Measurements from ENCODE around the gene ZNF215.
"Not testable (repeated sequence)": the region's sequence is repeated elsewhere in the genome, so short reads cannot be mapped to it uniquely, and the experiment has no call there.

The ZNF215 gene

GRCh38 chr11:6932145-6932544 lies 5.9 kb downstream of the ZNF215 start:
- DNase-seq (ENCODE audit: low read depth in 1 of 2, low spot score in 1 of 2) = no peak

- no peak for DNase-seq (ENCODE audit: low read depth in 1 of 2, low spot score in 1 of 2)
These were observed 15.7 kb downstream of the ZNF215 start for GRCh38 chr11:6941970-6942369.

DNA sequence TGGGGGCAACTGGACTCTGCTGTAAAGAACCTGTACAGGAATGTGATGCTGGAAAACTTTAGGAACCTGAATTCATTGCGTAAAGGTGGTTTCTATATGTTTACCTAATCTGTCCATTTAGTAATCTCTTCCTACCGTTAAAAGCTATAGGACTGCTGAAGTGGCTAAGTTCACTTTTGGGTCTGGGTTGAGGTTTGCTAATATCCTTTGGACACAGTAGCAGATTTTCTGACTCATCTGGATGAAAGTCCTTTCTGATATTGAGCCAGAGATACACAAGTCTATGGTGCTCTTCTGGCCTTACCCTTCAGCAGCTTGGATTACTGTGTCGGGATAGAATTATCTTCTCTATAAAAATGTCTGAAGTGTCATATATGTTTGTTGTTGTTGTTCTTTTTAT lies 16.9 kb downstream of the ZNF215 start:
- no peak for DNase-seq (ENCODE audit: low read depth in 1 of 2, low spot score in 1 of 2)

DNA sequence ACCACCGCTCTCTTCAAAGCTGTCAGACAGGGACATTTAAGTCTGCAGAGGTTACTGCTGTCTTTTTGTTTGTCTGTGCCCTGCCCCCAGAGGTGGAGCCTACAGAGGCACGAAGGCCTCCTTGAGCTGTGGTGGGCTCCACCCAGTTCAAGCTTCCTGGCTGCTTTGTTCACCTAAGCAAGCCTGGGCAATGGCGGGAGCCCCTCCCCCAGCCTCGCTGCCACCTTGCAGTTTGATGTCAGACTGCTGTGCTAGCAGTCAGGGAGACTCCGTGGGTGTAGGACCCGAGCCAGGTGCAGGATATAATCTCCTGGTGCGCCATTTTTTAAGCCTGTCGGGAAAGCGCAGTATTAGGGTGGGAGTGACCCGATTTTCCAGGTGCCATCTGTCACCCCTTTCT lies 28.0 kb downstream of the ZNF215 start:
- not testable (repeated sequence) for DNase-seq (ENCODE audit: low read depth in 1 of 2, low spot score in 1 of 2)

- DNase-seq (ENCODE audit: low read depth in 1 of 2, low spot score in 1 of 2) = no peak
These were observed 35.9 kb downstream of the ZNF215 start for GRCh38 chr11:6962141-6962540.

GRCh38 chr11:6962673-6963072 lies 36.4 kb downstream of the ZNF215 start:
- no peak for DNase-seq (ENCODE audit: low read depth in 1 of 2, low spot score in 1 of 2)

DNA sequence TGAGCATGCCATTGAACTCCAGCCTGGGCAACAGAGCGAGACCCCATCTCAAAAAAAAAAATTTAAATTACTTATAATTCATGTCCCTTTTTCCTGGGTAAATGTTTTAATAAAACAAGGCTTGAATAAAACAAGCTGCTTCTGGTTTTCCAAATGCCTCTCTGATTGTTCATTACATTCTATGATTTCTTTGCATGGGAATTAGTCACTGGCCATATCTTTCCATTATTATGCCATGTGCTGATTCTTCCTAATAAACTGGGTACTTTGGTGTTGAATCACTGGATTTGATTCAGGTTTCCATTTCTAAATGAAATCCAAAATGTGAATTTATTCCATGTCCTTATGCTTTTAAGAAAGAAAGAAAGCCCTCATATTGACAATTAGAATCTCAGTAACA lies 42.6 kb downstream of the ZNF215 start:
- DNase-seq (ENCODE audit: low read depth in 1 of 2, low spot score in 1 of 2) = no peak

- DNase-seq (ENCODE audit: low read depth in 1 of 2, low spot score in 1 of 2) = not testable (repeated sequence)
These were observed 43.6 kb downstream of the ZNF215 start for GRCh38 chr11:6969854-6970253.

GRCh38 chr11:6979365-6979764 lies 53.1 kb downstream of the ZNF215 start:
- no peak for DNase-seq (ENCODE audit: low read depth in 1 of 2, low spot score in 1 of 2)

GRCh38 chr11:6986487-6986886 lies 60.3 kb downstream of the ZNF215 start:
- DNase-seq (ENCODE audit: low read depth in 1 of 2, low spot score in 1 of 2) = no peak

- DNase-seq (ENCODE audit: low read depth in 1 of 2, low spot score in 1 of 2) = no peak
These were observed 62.3 kb downstream of the ZNF215 start for GRCh38 chr11:6988506-6988905.

- DNase-seq (ENCODE audit: low read depth in 1 of 2, low spot score in 1 of 2) = no peak
These were observed 65.0 kb downstream of the ZNF215 start for GRCh38 chr11:6991227-6991626.

DNA sequence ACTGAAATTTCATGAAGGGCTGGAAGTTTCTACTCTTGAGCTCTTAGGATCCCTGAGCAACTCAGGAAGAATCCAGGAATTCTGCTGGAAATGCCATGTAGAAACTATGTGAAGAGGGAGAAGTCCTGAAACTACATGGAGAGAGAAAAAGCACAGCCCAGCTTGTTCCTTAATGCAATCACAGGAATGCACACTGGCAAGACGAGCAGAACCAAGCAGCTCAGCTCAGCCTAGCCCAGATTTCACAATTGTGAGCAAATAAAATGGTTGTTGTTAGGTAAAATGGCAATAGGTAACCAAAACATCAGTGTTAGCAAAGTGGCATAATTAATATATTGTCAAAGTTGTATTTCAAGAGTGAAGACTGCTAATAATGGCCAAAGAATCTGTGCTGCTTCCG lies 65.8 kb downstream of the ZNF215 start:
- no peak for DNase-seq (ENCODE audit: low read depth in 1 of 2, low spot score in 1 of 2)

DNA sequence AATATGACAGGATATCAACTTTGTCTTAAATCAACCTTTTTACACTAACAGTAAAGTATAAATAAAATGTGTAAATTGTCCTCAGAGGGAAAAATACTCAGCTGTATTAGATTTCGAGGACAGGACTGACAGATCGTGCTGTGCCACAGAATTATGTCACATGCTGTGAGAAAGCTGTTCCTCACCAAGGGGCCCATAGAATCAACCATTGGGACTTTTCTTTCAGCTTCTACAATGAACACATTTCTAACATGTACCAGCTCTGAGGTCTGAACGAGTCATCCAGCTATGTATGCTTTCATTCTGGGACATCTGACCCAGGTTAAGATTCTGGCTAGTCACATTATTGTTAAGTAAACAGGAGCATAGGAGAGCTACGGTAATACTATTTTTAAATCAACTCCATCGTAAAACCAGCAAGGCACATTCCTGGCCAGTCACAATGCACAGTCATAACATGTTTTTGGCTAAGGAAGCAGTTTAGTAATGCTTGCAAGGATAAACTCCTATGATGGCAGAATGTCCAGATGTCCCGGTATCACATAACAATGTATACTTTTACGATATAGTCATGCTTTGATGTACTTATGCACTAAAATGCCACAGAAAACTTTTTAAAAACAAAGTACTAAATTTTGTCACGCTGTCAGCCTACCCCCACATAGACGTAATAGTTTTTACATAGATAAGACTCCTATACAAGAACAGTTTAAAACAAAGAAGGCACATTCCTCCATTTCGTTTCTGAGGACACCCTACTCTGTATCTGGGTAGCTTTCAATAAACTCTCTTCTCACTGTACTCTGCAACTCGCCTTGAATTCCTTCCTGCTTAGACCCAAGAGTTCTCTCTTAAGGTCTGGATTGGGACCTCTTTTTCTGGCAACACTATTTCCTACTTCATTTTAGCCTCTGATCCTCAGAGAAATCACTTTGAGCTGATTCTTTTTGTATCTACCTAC lies 66.5 kb downstream of the ZNF215 start:
- no peak for DNase-seq (ENCODE audit: low read depth in 1 of 2, low spot score in 1 of 2)

DNA sequence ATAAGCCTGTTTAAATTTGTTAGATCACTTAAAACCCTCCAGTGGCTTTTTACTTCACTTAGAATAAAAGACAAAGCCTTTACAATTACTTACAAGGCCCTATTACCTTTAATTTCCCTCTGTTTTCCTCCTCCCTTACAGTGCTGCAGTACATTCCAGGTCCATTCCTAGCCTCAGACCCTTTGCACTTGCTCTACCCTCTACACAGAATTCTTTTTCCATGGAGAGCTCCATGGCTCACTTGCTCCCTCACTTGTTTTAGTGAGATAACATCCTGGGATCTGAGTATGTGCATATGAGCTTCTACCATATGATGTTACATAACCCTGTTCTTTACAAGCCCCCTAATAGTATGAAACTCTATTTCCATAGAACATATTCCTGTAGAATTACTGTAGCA lies 69.5 kb downstream of the ZNF215 start:
- no peak for DNase-seq (ENCODE audit: low read depth in 1 of 2, low spot score in 1 of 2)

GRCh38 chr11:7004482-7004881 lies 78.3 kb downstream of the ZNF215 start:
- no peak for DNase-seq (ENCODE audit: low read depth in 1 of 2, low spot score in 1 of 2)

Data from stimulated activated CD4-positive, alpha-beta T cell treated with anti-CD3 and anti-CD28 coated beads, Interleukin-15, amount 100 ng/mL, for 1 hour (primary cell).